Ovary (tissue), 3 donors: ENCODE measurements around the gene LPO.

ENCODE experiments used
- CTCF ChIP-seq, 3 donors: fragments of 450-650 bp in 2 of 3; fragments of 200-600 bp in 1 of 3; IDR thresholded peaks; one replicate each; pipeline versions ENCODE4 v1.5.1 to v1.8.0; 2016 to 2022; ENCODE audit warnings: antibody characterized with exemption in 3 of 3, mild to moderate bottlenecking in 1 of 3
- EP300 ChIP-seq: sonication (generic); formaldehyde crosslinking; IDR thresholded peaks from one replicate; pipeline ENCODE4 v1.6.1; 2017; ENCODE audit warnings: antibody characterized with exemption
- POLR2A ChIP-seq: fragments of 450-650 bp; IDR thresholded peaks from one replicate; pipeline ENCODE4 v1.6.1; 2017; ENCODE audit warnings: antibody characterized with exemption, mild to moderate bottlenecking, moderate library complexity
- donor health status: DM: no; HTN: no; CAD: no.

GRCh38 chr17:58246781-58247180 lies 8.4 kb downstream of the LPO start:
- TF ChIP-seq POLR2A, result no peak
- no peak for TF ChIP-seq CTCF (IDR thresholded peaks at IDR 0.05)
- no peak for TF ChIP-seq EP300
